Liver (tissue), 9 donors: ENCODE results near the gene AADACL4. TPM values are rescaled to one million over a fixed set of nuclear protein-coding genes. Genes with fewer than 3 reads are reported as not detected.

Source experiments
- DNase-seq: peaks from one replicate; pipeline ENCODE4 v3.0.0-alpha.2; 2017; ENCODE audit warnings: low spot score
- H3K27ac ChIP-seq, 2 donors: one replicate each; pipeline ENCODE4 v1.7.0; 2013; ENCODE audit warnings: inconsistent platforms in 2 of 2, low read length in 2 of 2, control low read depth in 1 of 2, low read depth in 1 of 2, mild to moderate bottlenecking in 1 of 2
- H3K27me3 ChIP-seq, 4 donors: one replicate each; pipeline versions ENCODE4 v1.6.1 to v1.7.0; 2013; ENCODE audit warnings: low read length in 3 of 4, inconsistent platforms in 1 of 4, mild to moderate bottlenecking in 1 of 4, moderate library complexity in 1 of 4; ENCODE audit not compliant: control insufficient read depth in 4 of 4, insufficient read depth in 4 of 4
- H3K36me3 ChIP-seq, 4 donors: one replicate each; pipeline versions ENCODE4 v1.6.1 to v1.7.0; 2013; ENCODE audit warnings: low read length in 3 of 4, mild to moderate bottlenecking in 3 of 4, low read depth in 1 of 4, moderate library complexity in 1 of 4; ENCODE audit not compliant: control insufficient read depth in 4 of 4, insufficient read depth in 3 of 4
- H3K4me1 ChIP-seq, 4 donors: one replicate each; pipeline versions ENCODE4 v1.6.1 to v1.7.0; 2013; ENCODE audit warnings: low read length in 3 of 4, mild to moderate bottlenecking in 3 of 4, moderate library complexity in 1 of 4; ENCODE audit not compliant: control insufficient read depth in 4 of 4, insufficient read depth in 4 of 4
- H3K4me3 ChIP-seq, 3 donors: one replicate each; pipeline versions ENCODE4 v1.6.1 to v1.7.0; 2013; ENCODE audit warnings: low read length in 3 of 3, control low read depth in 1 of 3, low read depth in 1 of 3, mild to moderate bottlenecking in 1 of 3
- H3K9ac ChIP-seq, 2 donors: one replicate each; pipeline ENCODE4 v1.7.0; 2013; ENCODE audit warnings: low read length in 2 of 2, mild to moderate bottlenecking in 2 of 2, moderate library complexity in 2 of 2, control low read depth in 1 of 2, low read depth in 1 of 2
- H3K9me3 ChIP-seq, 4 donors: one replicate each; pipeline versions ENCODE4 v1.6.1 to v1.7.0; 2013; ENCODE audit warnings: low read length in 3 of 4; ENCODE audit not compliant: control insufficient read depth in 4 of 4
- EGR1 ChIP-seq, 2 donors: IDR thresholded peaks; 2 replicates each; pipeline ENCODE4 v1.6.1; 2016 to 2018; ENCODE audit warnings: antibody characterized with exemption in 2 of 2, low read depth in 2 of 2
- FOXA1 ChIP-seq: IDR thresholded peaks from 2 replicates; pipeline ENCODE4 v1.6.1; 2016; ENCODE audit warnings: antibody characterized with exemption
- FOXA2 ChIP-seq: IDR thresholded peaks from 2 replicates; pipeline ENCODE4 v1.6.1; 2016; ENCODE audit warnings: antibody characterized with exemption
- GABPA ChIP-seq, 2 donors: IDR thresholded peaks in 1 of 2; conservative IDR thresholded peaks in 1 of 2; 2 replicates each; pipeline ENCODE4 v1.6.1; 2016; ENCODE audit warnings: antibody characterized with exemption in 2 of 2, mild to moderate bottlenecking in 1 of 2, moderate library complexity in 1 of 2
- HNF4A ChIP-seq, 2 donors: conservative IDR thresholded peaks; 2 replicates each; pipeline ENCODE4 v1.6.1; 2016; ENCODE audit warnings: antibody characterized with exemption in 2 of 2, mild to moderate bottlenecking in 2 of 2
- HNF4G ChIP-seq: IDR thresholded peaks from 2 replicates; pipeline ENCODE4 v1.6.1; 2016; ENCODE audit warnings: antibody characterized with exemption
- JUND ChIP-seq, 2 donors: IDR thresholded peaks; 2 replicates each; pipeline ENCODE4 v1.6.1; 2016; ENCODE audit warnings: antibody characterized with exemption in 2 of 2
- NR2F2 ChIP-seq: IDR thresholded peaks from 2 replicates; pipeline ENCODE4 v1.6.1; 2016; ENCODE audit warnings: antibody characterized with exemption
- RXRA ChIP-seq, 2 donors: IDR thresholded peaks; 2 replicates each; pipeline ENCODE4 v1.6.1; 2017 to 2018; ENCODE audit warnings: antibody characterized with exemption in 2 of 2, mild to moderate bottlenecking in 1 of 2
- SP1 ChIP-seq: IDR thresholded peaks from 2 replicates; pipeline ENCODE4 v1.6.1; 2018; ENCODE audit warnings: antibody characterized with exemption, mild to moderate bottlenecking
- TAF1 ChIP-seq: conservative IDR thresholded peaks from 2 replicates; pipeline ENCODE4 v1.6.1; 2016; ENCODE audit warnings: antibody characterized with exemption, mild to moderate bottlenecking
- YY1 ChIP-seq: IDR thresholded peaks from 2 replicates; pipeline ENCODE4 v1.6.1; 2016; ENCODE audit warnings: antibody characterized with exemption, mild to moderate bottlenecking
- WGBS: extraction: QIAGEN DNeasy Blood & Tissue Kit; methylation state at CpG from one replicate; pipeline ENCODE4 v1.1.7; 2013; 5-methylcytosine and 5-hydroxymethylcytosine counted together
- polyA plus RNA-seq, 2 donors: library from polyadenylated mRNA; stranded (reverse) in 1 of 2; unstranded in 1 of 2; fragments of 200-250 nt in 1 of 2; fragments of >200 nt in 1 of 2; fragmentation: Nextera tagmentation in 1 of 2; extraction: Ambion mirVana in 1 of 2; gene quantifications; one replicate each; pipeline versions ENCODE4 v1.2.1 to v1.2.3, GENCODE V29; 2013 to 2015
- total RNA-seq, 2 donors: library from RNA; depleted of rRNA; stranded (reverse); fragments of >200 nt; gene quantifications; one replicate each; pipeline ENCODE4 v1.2.3, GENCODE V29; 2014
- TF ChIP-seq, protein P1 (sequence below): fragments of 150-350 bp; IDR thresholded peaks from 2 replicates; pipeline ENCODE4 v1.5.1; 2017; ENCODE audit warnings: improper control_type of control experiment, low read depth, low read length; ENCODE audit not compliant: missing input control
- TF ChIP-seq, protein P2 (sequence below): IDR thresholded peaks from 2 replicates; pipeline ENCODE4 v1.6.1; 2016; ENCODE audit warnings: antibody characterized with exemption, mild to moderate bottlenecking
- TF ChIP-seq, protein P3 (sequence below): IDR thresholded peaks from 2 replicates; pipeline ENCODE4 v1.6.1; 2016; ENCODE audit warnings: antibody characterized with exemption
- TF ChIP-seq, protein P4 (sequence below): IDR thresholded peaks from 2 replicates; pipeline ENCODE4 v1.6.1; 2016; ENCODE audit warnings: antibody characterized with exemption
- donor health status: healthy.
- donor health status: healthy.
- donor health status: healthy.
- donor health status: healthy.
- donor health status: healthy.

The AADACL4 gene
- total and polyA plus RNA-seq, 4 donors, result not detected

DNA sequence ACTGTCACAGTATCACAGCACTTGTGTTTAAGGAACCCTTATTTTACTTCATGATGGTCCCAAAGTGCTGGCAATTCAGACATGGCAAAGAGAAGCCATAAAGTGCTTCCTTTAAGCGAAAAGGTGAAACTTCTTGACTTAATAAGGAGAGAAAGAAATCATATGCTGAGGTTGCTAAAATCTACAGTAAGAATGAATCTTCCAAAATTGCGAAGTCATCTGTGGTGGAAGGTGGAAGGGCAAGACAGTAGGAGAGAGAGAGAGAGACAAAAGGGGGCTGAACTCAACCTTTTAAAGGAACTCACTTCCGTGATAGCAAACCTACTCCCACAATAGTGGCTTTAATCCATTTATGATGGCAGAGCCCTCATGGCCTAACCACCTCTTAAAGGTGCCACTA lies 52.8 kb downstream of the AADACL4 start:
- no peak overlapping the region for H3K9ac ChIP-seq
- 83% methylated on average over 3 of the region's 3 CpGs for WGBS

DNA sequence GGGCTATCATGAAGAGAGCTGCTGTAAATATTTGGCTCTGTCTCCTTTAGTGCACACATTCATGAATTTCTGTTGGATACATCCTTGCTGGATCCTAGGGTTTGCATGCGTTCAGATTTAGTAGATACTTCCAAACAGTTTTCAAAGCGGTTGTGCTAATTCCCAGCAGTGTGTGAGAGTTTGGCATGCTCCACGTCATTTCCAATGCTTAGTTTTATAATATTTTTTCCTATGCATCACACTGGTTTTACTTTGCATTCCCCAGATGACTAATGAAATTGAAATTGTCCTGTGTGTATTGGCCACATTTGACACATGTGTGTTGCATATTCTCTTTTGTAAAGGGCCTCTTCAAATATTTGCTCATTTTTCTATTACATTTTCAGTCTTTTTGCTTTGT lies 53.5 kb downstream of the AADACL4 start:
- no peaks in the 10 kb centered on the region for H3K27me3 ChIP-seq
- 82% methylated on average over 3 of the region's 3 CpGs for WGBS
- no peak for DNase-seq
- no peak for TF ChIP-seq EGR1 (IDR thresholded peaks at IDR 0.05; ENCODE audit: low read depth in 2 of 2)
- TF ChIP-seq HNF4G, result no peak
- no peak for TF ChIP-seq GABPA (IDR thresholded peaks at IDR 0.05 in 1 of 2, conservative IDR thresholded peaks at IDR 0.05 in 1 of 2)
- no peak for TF ChIP-seq JUND (IDR thresholded peaks at IDR 0.05)
- TF ChIP-seq, protein P1, sequence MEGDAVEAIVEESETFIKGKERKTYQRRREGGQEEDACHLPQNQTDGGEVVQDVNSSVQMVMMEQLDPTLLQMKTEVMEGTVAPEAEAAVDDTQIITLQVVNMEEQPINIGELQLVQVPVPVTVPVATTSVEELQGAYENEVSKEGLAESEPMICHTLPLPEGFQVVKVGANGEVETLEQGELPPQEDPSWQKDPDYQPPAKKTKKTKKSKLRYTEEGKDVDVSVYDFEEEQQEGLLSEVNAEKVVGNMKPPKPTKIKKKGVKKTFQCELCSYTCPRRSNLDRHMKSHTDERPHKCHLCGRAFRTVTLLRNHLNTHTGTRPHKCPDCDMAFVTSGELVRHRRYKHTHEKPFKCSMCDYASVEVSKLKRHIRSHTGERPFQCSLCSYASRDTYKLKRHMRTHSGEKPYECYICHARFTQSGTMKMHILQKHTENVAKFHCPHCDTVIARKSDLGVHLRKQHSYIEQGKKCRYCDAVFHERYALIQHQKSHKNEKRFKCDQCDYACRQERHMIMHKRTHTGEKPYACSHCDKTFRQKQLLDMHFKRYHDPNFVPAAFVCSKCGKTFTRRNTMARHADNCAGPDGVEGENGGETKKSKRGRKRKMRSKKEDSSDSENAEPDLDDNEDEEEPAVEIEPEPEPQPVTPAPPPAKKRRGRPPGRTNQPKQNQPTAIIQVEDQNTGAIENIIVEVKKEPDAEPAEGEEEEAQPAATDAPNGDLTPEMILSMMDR, result no peak
- TF ChIP-seq, protein P2, sequence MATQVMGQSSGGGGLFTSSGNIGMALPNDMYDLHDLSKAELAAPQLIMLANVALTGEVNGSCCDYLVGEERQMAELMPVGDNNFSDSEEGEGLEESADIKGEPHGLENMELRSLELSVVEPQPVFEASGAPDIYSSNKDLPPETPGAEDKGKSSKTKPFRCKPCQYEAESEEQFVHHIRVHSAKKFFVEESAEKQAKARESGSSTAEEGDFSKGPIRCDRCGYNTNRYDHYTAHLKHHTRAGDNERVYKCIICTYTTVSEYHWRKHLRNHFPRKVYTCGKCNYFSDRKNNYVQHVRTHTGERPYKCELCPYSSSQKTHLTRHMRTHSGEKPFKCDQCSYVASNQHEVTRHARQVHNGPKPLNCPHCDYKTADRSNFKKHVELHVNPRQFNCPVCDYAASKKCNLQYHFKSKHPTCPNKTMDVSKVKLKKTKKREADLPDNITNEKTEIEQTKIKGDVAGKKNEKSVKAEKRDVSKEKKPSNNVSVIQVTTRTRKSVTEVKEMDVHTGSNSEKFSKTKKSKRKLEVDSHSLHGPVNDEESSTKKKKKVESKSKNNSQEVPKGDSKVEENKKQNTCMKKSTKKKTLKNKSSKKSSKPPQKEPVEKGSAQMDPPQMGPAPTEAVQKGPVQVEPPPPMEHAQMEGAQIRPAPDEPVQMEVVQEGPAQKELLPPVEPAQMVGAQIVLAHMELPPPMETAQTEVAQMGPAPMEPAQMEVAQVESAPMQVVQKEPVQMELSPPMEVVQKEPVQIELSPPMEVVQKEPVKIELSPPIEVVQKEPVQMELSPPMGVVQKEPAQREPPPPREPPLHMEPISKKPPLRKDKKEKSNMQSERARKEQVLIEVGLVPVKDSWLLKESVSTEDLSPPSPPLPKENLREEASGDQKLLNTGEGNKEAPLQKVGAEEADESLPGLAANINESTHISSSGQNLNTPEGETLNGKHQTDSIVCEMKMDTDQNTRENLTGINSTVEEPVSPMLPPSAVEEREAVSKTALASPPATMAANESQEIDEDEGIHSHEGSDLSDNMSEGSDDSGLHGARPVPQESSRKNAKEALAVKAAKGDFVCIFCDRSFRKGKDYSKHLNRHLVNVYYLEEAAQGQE, result no peak
- TF ChIP-seq YY1, result no peak
- TF ChIP-seq, protein P3, sequence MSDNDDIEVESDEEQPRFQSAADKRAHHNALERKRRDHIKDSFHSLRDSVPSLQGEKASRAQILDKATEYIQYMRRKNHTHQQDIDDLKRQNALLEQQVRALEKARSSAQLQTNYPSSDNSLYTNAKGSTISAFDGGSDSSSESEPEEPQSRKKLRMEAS, result no peak
- no peak for TF ChIP-seq HNF4A (conservative IDR thresholded peaks at IDR 0.05)
- no peak for TF ChIP-seq NR2F2
- TF ChIP-seq FOXA2, result no peak

More for the DNA sequence above, 52.8 kb downstream of the AADACL4 start:
- Histone ChIP-seq H3K27me3 (no peaks in the 10 kb centered on the region), H3K4me1 (peaks cover 0 to 12% (median 4%) of the 10 kb centered on the region in 4 donors), H3K4me3 (no peak overlapping the region), H3K9me3 (peaks cover 0 to 5% (median under 1%) of the 10 kb centered on the region in 4 donors), H3K36me3 (no peaks in the 10 kb centered on the region), H3K27ac (no peak overlapping the region)
- TF ChIP-seq RXRA (IDR thresholded peaks at IDR 0.05), result no peak
- no peak for TF ChIP-seq YY1
- TF ChIP-seq FOXA1, result no peak
- TF ChIP-seq SP1, result no peak
- no peak for TF ChIP-seq EGR1 (IDR thresholded peaks at IDR 0.05; ENCODE audit: low read depth in 2 of 2)
- TF ChIP-seq, protein P3, result no peak
- TF ChIP-seq, protein P2, result no peak
- no peak for TF ChIP-seq JUND (IDR thresholded peaks at IDR 0.05)
- no peak for TF ChIP-seq TAF1
- TF ChIP-seq, protein P4, sequence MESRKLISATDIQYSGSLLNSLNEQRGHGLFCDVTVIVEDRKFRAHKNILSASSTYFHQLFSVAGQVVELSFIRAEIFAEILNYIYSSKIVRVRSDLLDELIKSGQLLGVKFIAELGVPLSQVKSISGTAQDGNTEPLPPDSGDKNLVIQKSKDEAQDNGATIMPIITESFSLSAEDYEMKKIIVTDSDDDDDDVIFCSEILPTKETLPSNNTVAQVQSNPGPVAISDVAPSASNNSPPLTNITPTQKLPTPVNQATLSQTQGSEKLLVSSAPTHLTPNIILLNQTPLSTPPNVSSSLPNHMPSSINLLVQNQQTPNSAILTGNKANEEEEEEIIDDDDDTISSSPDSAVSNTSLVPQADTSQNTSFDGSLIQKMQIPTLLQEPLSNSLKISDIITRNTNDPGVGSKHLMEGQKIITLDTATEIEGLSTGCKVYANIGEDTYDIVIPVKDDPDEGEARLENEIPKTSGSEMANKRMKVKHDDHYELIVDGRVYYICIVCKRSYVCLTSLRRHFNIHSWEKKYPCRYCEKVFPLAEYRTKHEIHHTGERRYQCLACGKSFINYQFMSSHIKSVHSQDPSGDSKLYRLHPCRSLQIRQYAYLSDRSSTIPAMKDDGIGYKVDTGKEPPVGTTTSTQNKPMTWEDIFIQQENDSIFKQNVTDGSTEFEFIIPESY, result no peak
- no peak for TF ChIP-seq FOXA2
- no peak for DNase-seq

More for the DNA sequence above, 53.5 kb downstream of the AADACL4 start:
- no peaks in the 10 kb centered on the region for H3K36me3 ChIP-seq
- peaks cover 0 to 12% (median 4%) of the 10 kb centered on the region in 4 donors for H3K4me1 ChIP-seq
- H3K9me3 ChIP-seq, result peaks cover 0 to 5% (median under 1%) of the 10 kb centered on the region in 4 donors
- no peak overlapping the region for H3K9ac ChIP-seq
- no peak overlapping the region for H3K4me3 ChIP-seq
- H3K27ac ChIP-seq, result no peak overlapping the region
